ENCODE data around the gene SP5. TPM values are rescaled to one million over a fixed set of nuclear protein-coding genes. Genes with fewer than 3 reads are reported as not detected.

Gene SP5
- total RNA-seq, 1 experiment from 2014 or later: 1.7 TPM

DNA sequence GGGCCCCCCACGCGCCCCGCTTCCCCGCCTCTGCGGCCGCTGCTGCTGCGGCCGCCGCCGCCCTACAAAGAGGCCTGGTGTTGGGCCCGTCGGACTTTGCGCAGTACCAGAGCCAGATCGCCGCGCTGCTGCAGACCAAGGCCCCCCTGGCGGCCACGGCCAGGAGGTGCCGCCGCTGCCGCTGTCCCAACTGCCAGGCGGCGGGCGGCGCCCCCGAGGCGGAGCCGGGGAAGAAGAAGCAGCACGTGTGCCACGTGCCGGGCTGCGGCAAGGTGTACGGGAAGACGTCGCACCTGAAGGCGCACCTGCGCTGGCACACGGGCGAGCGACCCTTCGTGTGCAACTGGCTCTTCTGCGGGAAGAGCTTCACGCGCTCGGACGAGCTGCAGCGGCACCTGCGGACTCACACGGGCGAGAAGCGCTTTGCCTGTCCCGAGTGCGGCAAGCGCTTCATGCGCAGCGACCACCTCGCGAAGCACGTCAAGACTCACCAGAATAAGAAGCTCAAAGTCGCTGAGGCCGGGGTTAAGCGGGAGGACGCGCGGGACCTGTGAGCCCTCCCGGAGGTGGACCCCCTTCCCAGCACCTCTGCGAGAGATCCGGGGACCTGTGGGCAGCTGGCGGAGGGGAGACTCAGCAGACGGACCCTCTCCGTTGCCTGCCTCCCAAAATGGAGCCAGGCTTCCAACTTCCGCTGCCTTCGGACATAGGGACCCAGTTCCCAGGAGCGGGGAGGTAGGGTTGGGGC, 1.9 kb downstream of the SP5 start (continued):
- TF ChIP-seq, protein P1, sequence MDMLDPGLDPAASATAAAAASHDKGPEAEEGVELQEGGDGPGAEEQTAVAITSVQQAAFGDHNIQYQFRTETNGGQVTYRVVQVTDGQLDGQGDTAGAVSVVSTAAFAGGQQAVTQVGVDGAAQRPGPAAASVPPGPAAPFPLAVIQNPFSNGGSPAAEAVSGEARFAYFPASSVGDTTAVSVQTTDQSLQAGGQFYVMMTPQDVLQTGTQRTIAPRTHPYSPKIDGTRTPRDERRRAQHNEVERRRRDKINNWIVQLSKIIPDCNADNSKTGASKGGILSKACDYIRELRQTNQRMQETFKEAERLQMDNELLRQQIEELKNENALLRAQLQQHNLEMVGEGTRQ (CRISPR knock-in tag; IDR thresholded peaks at IDR 0.05): peak; percentile 84
- TF ChIP-seq, protein P2, sequence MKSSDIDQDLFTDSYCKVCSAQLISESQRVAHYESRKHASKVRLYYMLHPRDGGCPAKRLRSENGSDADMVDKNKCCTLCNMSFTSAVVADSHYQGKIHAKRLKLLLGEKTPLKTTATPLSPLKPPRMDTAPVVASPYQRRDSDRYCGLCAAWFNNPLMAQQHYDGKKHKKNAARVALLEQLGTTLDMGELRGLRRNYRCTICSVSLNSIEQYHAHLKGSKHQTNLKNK (CRISPR knock-in tag; IDR thresholded peaks at IDR 0.05): no peak
- TF ChIP-seq, protein P3, sequence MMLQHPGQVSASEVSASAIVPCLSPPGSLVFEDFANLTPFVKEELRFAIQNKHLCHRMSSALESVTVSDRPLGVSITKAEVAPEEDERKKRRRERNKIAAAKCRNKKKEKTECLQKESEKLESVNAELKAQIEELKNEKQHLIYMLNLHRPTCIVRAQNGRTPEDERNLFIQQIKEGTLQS (CRISPR knock-in tag; conservative IDR thresholded peaks at IDR 0.05): peak; percentile 87
- TF ChIP-seq JUN (CRISPR knock-in tag; IDR thresholded peaks at IDR 0.05): peak; percentile 99
- TF ChIP-seq CREM (CRISPR knock-in tag; IDR thresholded peaks at IDR 0.05): peak; percentile 93
- TF ChIP-seq, protein P4, sequence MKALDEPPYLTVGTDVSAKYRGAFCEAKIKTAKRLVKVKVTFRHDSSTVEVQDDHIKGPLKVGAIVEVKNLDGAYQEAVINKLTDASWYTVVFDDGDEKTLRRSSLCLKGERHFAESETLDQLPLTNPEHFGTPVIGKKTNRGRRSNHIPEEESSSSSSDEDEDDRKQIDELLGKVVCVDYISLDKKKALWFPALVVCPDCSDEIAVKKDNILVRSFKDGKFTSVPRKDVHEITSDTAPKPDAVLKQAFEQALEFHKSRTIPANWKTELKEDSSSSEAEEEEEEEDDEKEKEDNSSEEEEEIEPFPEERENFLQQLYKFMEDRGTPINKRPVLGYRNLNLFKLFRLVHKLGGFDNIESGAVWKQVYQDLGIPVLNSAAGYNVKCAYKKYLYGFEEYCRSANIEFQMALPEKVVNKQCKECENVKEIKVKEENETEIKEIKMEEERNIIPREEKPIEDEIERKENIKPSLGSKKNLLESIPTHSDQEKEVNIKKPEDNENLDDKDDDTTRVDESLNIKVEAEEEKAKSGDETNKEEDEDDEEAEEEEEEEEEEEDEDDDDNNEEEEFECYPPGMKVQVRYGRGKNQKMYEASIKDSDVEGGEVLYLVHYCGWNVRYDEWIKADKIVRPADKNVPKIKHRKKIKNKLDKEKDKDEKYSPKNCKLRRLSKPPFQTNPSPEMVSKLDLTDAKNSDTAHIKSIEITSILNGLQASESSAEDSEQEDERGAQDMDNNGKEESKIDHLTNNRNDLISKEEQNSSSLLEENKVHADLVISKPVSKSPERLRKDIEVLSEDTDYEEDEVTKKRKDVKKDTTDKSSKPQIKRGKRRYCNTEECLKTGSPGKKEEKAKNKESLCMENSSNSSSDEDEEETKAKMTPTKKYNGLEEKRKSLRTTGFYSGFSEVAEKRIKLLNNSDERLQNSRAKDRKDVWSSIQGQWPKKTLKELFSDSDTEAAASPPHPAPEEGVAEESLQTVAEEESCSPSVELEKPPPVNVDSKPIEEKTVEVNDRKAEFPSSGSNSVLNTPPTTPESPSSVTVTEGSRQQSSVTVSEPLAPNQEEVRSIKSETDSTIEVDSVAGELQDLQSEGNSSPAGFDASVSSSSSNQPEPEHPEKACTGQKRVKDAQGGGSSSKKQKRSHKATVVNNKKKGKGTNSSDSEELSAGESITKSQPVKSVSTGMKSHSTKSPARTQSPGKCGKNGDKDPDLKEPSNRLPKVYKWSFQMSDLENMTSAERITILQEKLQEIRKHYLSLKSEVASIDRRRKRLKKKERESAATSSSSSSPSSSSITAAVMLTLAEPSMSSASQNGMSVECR (CRISPR knock-in tag; IDR thresholded peaks at IDR 0.05; ENCODE audit: borderline replicate concordance): peak; percentile 100
- TF ChIP-seq ZNF219 (CRISPR knock-in tag; IDR thresholded peaks at IDR 0.05; ENCODE audit: borderline replicate concordance): peak; percentile 99
- no peak for TF ChIP-seq MXD4 (CRISPR knock-in tag; IDR thresholded peaks at IDR 0.05; ENCODE audit: borderline replicate concordance)
- TF ChIP-seq, protein P5, sequence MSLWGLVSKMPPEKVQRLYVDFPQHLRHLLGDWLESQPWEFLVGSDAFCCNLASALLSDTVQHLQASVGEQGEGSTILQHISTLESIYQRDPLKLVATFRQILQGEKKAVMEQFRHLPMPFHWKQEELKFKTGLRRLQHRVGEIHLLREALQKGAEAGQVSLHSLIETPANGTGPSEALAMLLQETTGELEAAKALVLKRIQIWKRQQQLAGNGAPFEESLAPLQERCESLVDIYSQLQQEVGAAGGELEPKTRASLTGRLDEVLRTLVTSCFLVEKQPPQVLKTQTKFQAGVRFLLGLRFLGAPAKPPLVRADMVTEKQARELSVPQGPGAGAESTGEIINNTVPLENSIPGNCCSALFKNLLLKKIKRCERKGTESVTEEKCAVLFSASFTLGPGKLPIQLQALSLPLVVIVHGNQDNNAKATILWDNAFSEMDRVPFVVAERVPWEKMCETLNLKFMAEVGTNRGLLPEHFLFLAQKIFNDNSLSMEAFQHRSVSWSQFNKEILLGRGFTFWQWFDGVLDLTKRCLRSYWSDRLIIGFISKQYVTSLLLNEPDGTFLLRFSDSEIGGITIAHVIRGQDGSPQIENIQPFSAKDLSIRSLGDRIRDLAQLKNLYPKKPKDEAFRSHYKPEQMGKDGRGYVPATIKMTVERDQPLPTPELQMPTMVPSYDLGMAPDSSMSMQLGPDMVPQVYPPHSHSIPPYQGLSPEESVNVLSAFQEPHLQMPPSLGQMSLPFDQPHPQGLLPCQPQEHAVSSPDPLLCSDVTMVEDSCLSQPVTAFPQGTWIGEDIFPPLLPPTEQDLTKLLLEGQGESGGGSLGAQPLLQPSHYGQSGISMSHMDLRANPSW (CRISPR knock-in tag; conservative IDR thresholded peaks at IDR 0.05; ENCODE audit: low read depth): peak; percentile 93; the same call in 1 of the 2 replicates
- TF ChIP-seq SMAD4 (CRISPR knock-in tag; IDR thresholded peaks at IDR 0.05): peak; percentile 99
- no peak for TF ChIP-seq ZNF396 (CRISPR knock-in tag; IDR thresholded peaks at IDR 0.05; ENCODE audit: borderline replicate concordance)
- peak; percentile 100 for TF ChIP-seq FOXP1 (CRISPR knock-in tag; IDR thresholded peaks at IDR 0.05; ENCODE audit: borderline replicate concordance)
- TF ChIP-seq, protein P6, sequence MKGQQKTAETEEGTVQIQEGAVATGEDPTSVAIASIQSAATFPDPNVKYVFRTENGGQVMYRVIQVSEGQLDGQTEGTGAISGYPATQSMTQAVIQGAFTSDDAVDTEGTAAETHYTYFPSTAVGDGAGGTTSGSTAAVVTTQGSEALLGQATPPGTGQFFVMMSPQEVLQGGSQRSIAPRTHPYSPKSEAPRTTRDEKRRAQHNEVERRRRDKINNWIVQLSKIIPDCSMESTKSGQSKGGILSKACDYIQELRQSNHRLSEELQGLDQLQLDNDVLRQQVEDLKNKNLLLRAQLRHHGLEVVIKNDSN (CRISPR knock-in tag; IDR thresholded peaks at IDR 0.05): peak; percentile 96
- peak; percentile 81 for TF ChIP-seq GABPB1 (CRISPR knock-in tag; IDR thresholded peaks at IDR 0.05)
- TF ChIP-seq, protein P7, sequence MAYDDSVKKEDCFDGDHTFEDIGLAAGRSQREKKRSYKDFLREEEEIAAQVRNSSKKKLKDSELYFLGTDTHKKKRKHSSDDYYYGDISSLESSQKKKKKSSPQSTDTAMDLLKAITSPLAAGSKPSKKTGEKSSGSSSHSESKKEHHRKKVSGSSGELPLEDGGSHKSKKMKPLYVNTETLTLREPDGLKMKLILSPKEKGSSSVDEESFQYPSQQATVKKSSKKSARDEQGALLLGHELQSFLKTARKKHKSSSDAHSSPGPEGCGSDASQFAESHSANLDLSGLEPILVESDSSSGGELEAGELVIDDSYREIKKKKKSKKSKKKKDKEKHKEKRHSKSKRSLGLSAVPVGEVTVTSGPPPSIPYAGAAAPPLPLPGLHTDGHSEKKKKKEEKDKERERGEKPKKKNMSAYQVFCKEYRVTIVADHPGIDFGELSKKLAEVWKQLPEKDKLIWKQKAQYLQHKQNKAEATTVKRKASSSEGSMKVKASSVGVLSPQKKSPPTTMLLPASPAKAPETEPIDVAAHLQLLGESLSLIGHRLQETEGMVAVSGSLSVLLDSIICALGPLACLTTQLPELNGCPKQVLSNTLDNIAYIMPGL (CRISPR knock-in tag; IDR thresholded peaks at IDR 0.05): peak; percentile 100
- TF ChIP-seq, protein P8, sequence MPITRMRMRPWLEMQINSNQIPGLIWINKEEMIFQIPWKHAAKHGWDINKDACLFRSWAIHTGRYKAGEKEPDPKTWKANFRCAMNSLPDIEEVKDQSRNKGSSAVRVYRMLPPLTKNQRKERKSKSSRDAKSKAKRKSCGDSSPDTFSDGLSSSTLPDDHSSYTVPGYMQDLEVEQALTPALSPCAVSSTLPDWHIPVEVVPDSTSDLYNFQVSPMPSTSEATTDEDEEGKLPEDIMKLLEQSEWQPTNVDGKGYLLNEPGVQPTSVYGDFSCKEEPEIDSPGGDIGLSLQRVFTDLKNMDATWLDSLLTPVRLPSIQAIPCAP (CRISPR knock-in tag; IDR thresholded peaks at IDR 0.05): peak; percentile 99
- peak; percentile 93 for TF ChIP-seq ZNF317 (CRISPR knock-in tag; IDR thresholded peaks at IDR 0.05; ENCODE audit: borderline replicate concordance, low read depth)
- TF ChIP-seq MYBL2 (CRISPR knock-in tag; IDR thresholded peaks at IDR 0.05): peak; percentile 99
- peak; percentile 96 for TF ChIP-seq NR1H2 (CRISPR knock-in tag; IDR thresholded peaks at IDR 0.05)
- TF ChIP-seq, protein P9, sequence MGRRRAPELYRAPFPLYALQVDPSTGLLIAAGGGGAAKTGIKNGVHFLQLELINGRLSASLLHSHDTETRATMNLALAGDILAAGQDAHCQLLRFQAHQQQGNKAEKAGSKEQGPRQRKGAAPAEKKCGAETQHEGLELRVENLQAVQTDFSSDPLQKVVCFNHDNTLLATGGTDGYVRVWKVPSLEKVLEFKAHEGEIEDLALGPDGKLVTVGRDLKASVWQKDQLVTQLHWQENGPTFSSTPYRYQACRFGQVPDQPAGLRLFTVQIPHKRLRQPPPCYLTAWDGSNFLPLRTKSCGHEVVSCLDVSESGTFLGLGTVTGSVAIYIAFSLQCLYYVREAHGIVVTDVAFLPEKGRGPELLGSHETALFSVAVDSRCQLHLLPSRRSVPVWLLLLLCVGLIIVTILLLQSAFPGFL (CRISPR knock-in tag; IDR thresholded peaks at IDR 0.05; ENCODE audit: borderline replicate concordance): peak; percentile 98; the same call in 1 of the 2 replicates
- TF ChIP-seq ESRRA (CRISPR knock-in tag; IDR thresholded peaks at IDR 0.05; ENCODE audit: borderline replicate concordance): peak; percentile 99
- peak; percentile 70 for TF ChIP-seq NFYB (CRISPR knock-in tag; conservative IDR thresholded peaks at IDR 0.05; ENCODE audit: low read depth)
- peak; percentile 100 for TF ChIP-seq KAT7 (CRISPR knock-in tag; IDR thresholded peaks at IDR 0.05; ENCODE audit: borderline replicate concordance)
- TF ChIP-seq ZNF263 (CRISPR knock-in tag; IDR thresholded peaks at IDR 0.05; ENCODE audit: low read depth): peak; percentile 93
- TF ChIP-seq ZNF121 (CRISPR knock-in tag; IDR thresholded peaks at IDR 0.05): peak; percentile 74

Data from WTC11 (cell line).